Sigmoid colon (tissue), 7 donors: ENCODE measurements around the gene MYO15B. TPM values are rescaled to one million over a fixed set of nuclear protein-coding genes. Genes with fewer than 3 reads are reported as not detected.

Experiments
- DNase-seq: peaks from one replicate; pipeline ENCODE4 v3.0.0-alpha.2; 2019
- H3K27ac ChIP-seq, 4 donors: fragments of 200-600 bp; sonication (generic); one replicate each; pipeline ENCODE4 v1.5.1; 2016 to 2019; ENCODE audit warnings: mild to moderate bottlenecking in 1 of 4
- H3K27me3 ChIP-seq, 3 donors: fragments of 200-600 bp; sonication (generic); one replicate each; pipeline ENCODE4 v1.5.1; 2019; ENCODE audit warnings: mild to moderate bottlenecking in 1 of 3
- H3K36me3 ChIP-seq, 4 donors: fragments of 200-600 bp; sonication (generic); one replicate each; pipeline ENCODE4 v1.5.1; 2016 to 2019
- H3K4me1 ChIP-seq, 4 donors: fragments of 200-600 bp; sonication (generic); one replicate each; pipeline ENCODE4 v1.5.1; 2017 to 2019
- H3K4me3 ChIP-seq, 4 donors: fragments of 200-600 bp; sonication (generic); one replicate each; pipeline ENCODE4 v1.5.1; 2017 to 2019; ENCODE audit warnings: mild to moderate bottlenecking in 2 of 4, moderate library complexity in 1 of 4
- H3K9me3 ChIP-seq, 4 donors: fragments of 200-600 bp in 3 of 4; sonication (generic) in 3 of 4; one replicate each; pipeline versions ENCODE4 v1.5.1 to v1.6.1; 2013 to 2019
- EP300 ChIP-seq, 4 donors: sonication (generic); formaldehyde crosslinking; IDR thresholded peaks; one replicate each; pipeline ENCODE4 v1.6.1; 2017; ENCODE audit warnings: antibody characterized with exemption in 4 of 4
- POLR2A ChIP-seq, 2 donors: fragments of 450-650 bp; IDR thresholded peaks; one replicate each; pipeline ENCODE4 v1.6.1; 2016; ENCODE audit warnings: antibody characterized with exemption in 2 of 2, mild to moderate bottlenecking in 2 of 2, moderate library complexity in 2 of 2
- POLR2AphosphoS5 ChIP-seq, 4 donors: sonication (generic); formaldehyde crosslinking; IDR thresholded peaks; one replicate each; pipeline ENCODE4 v1.6.1; 2017; ENCODE audit warnings: antibody characterized with exemption in 4 of 4
- WGBS, 2 donors: extraction: QIAGEN DNeasy Blood & Tissue Kit; methylation state at CpG; one replicate each; pipeline ENCODE4 v1.1.7; 2013; 5-methylcytosine and 5-hydroxymethylcytosine counted together
- intact Hi-C: fragments of 100-400 bp; cut with DNase I; formaldehyde crosslinking; loops from one replicate; pipeline ENCODE4 v1.15.1; 2023
- polyA plus RNA-seq, 3 donors: library from polyadenylated mRNA; stranded (reverse); fragments of 200-250 nt; gene quantifications; one replicate each; pipeline ENCODE4 v1.2.3, GENCODE V29; 2013
- total RNA-seq, 4 donors: library from RNA; depleted of rRNA; stranded (reverse); fragments of >200 nt; gene quantifications; one replicate each; pipeline ENCODE4 v1.1.0, GENCODE V29; 2016
- TF ChIP-seq, protein P1 (sequence below), 4 experiments: fragments of 450-650 bp in 3 of 4; fragments of 200-600 bp in 1 of 4; IDR thresholded peaks; one replicate each; pipeline ENCODE4 v1.5.1; 2016 to 2019; ENCODE audit warnings: antibody characterized with exemption in 4 of 4, mild to moderate bottlenecking in 3 of 4, moderate library complexity in 2 of 4
- donor health status: healthy with polysubstance abuse.
- donor health status: Bipolar disorder and iron deficiency.
- donor health status: healthy.

The MYO15B gene
- total and polyA plus RNA-seq, 7 donors = 33.1 to 460 (median 117) TPM

DNA sequence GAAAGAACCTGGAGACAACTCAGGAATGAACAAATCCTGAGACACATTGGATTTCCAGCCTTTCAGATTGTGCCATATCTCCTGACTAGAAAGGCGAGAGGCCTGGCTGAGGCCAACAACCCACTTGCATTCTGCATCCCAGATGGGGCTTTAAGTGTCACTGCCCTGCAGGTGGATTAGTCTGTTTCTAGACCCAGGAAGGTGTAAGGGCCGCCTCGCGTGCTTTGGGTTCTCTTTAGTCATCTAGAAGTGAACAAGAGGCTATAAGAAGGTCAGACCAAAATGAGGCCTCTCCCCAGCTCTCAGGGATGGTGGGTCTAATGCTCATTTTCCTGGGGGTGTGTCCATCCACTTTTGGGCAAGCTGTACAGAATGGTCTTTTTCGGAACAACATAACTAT, 84.4 kb downstream of the MYO15B start:
- WGBS, 2 donors = 95 to 97% methylated on average over 5 of the region's 5 CpGs
- no peak for DNase-seq
- intact Hi-C loops = no loop called here
- H3K36me3 ChIP-seq = peaks cover 6 to 74% (median 29%) of the 10 kb centered on the region in 4 donors
- no peaks in the 10 kb centered on the region for H3K9me3 ChIP-seq
- H3K27me3 ChIP-seq = no peaks in the 10 kb centered on the region
- no peak overlapping the region for H3K4me3 ChIP-seq
- H3K27ac ChIP-seq = no peak overlapping the region
- peaks cover 0 to 35% (median 19%) of the 10 kb centered on the region in 4 donors for H3K4me1 ChIP-seq
- TF ChIP-seq POLR2A (IDR thresholded peaks at IDR 0.05) = no peak
- TF ChIP-seq, protein P1, sequence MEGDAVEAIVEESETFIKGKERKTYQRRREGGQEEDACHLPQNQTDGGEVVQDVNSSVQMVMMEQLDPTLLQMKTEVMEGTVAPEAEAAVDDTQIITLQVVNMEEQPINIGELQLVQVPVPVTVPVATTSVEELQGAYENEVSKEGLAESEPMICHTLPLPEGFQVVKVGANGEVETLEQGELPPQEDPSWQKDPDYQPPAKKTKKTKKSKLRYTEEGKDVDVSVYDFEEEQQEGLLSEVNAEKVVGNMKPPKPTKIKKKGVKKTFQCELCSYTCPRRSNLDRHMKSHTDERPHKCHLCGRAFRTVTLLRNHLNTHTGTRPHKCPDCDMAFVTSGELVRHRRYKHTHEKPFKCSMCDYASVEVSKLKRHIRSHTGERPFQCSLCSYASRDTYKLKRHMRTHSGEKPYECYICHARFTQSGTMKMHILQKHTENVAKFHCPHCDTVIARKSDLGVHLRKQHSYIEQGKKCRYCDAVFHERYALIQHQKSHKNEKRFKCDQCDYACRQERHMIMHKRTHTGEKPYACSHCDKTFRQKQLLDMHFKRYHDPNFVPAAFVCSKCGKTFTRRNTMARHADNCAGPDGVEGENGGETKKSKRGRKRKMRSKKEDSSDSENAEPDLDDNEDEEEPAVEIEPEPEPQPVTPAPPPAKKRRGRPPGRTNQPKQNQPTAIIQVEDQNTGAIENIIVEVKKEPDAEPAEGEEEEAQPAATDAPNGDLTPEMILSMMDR (IDR thresholded peaks at IDR 0.05) = no peak
- no peak for TF ChIP-seq EP300 (IDR thresholded peaks at IDR 0.05)
- no peak for TF ChIP-seq POLR2AphosphoS5 (IDR thresholded peaks at IDR 0.05)

DNA sequence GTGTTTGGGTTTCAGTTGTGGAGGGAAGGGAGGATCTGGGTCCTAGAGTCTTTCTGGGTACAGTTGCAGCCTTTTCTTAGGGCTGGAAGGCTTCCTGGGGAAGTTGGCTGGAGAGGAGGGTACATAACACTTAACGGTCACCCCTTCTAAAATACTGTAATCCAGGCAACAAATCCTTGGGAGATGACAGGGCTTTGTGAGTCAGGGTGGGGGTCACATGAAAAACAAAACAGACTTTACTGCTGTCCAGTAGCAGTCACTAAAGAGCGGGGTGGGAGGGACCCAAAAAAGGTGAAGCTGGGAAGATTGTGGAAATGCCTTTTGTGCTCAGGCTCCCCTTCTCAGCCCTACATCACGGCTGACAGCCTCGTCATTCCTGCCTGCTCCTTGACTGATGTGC, 85.9 kb downstream of the MYO15B start:
- Histone ChIP-seq H3K36me3 (peaks cover 10 to 76% (median 29%) of the 10 kb centered on the region in 4 donors), H3K4me1 (peaks cover 0 to 26% (median 9%) of the 10 kb centered on the region in 4 donors), H3K27me3 (no peaks in the 10 kb centered on the region), H3K4me3 (no peak overlapping the region), H3K27ac (no peak overlapping the region), H3K9me3 (no peaks in the 10 kb centered on the region)
- TF ChIP-seq POLR2AphosphoS5 (IDR thresholded peaks at IDR 0.05) = no peak
- TF ChIP-seq POLR2A (IDR thresholded peaks at IDR 0.05) = no peak
- no peak for TF ChIP-seq EP300 (IDR thresholded peaks at IDR 0.05)
- TF ChIP-seq, protein P1 (IDR thresholded peaks at IDR 0.05) = no peak
- intact Hi-C loops = no loop called here
- WGBS, 2 donors = 89% methylated on average over 4 of the region's 4 CpGs
- DNase-seq = no peak

Other genes starting within 250 kb of the MYO15B start
- gene GRB2, start 182.1 kb upstream of the MYO15B start, total RNA-seq = 100 to 1,000 TPM in 1 of 4 donors, 10 to 100 TPM in 3; 75.3 to 103 (median 84.4) TPM
- gene GRB2, start 182.1 kb upstream of the MYO15B start, polyA plus RNA-seq = 10 to 100 TPM; 56.5 to 94.4 (median 77.4) TPM
- gene TMEM94, start 131.2 kb upstream of the MYO15B start, total RNA-seq = 10 to 100 TPM; 15.3 to 74.8 (median 32.4) TPM
- gene TMEM94, start 131.2 kb upstream of the MYO15B start, polyA plus RNA-seq = 10 to 100 TPM in 2 of 3 donors, 1 to 10 TPM in 1; 6.2 to 70.4 (median 22.8) TPM
- gene CASKIN2, start 72.3 kb upstream of the MYO15B start, total RNA-seq = 10 to 100 TPM in 3 of 4 donors, 1 to 10 TPM in 1; 10.0 to 14.7 (median 10.2) TPM
- 10 to 100 TPM in 1 of 3 donors, 1 to 10 TPM in 2; 4.8 to 12.9 (median 7.4) TPM for gene CASKIN2, start 72.3 kb upstream of the MYO15B start, polyA plus RNA-seq
- gene TSEN54, start 71.3 kb upstream of the MYO15B start, total RNA-seq = 10 to 100 TPM; 11.1 to 25.3 (median 21.3) TPM
- gene TSEN54, start 71.3 kb upstream of the MYO15B start, polyA plus RNA-seq = 10 to 100 TPM; 32.4 to 43.7 (median 35.6) TPM
- 1 to 10 TPM; 1.4 to 5.0 (median 3.4) TPM for gene LLGL2, start 62.1 kb upstream of the MYO15B start, total RNA-seq
- gene LLGL2, start 62.1 kb upstream of the MYO15B start, polyA plus RNA-seq = 100 to 1,000 TPM; 197 to 299 (median 294) TPM
- 1 to 10 TPM in 3 of 4 donors, under 1 TPM in 1; 0.82 to 7.2 (median 3.8) TPM for gene SMIM5, start 45.6 kb downstream of the MYO15B start, total RNA-seq
- gene SMIM5, start 45.6 kb downstream of the MYO15B start, polyA plus RNA-seq = 10 to 100 TPM in 1 of 3 donors, 1 to 10 TPM in 2; 5.5 to 29.6 (median 6.0) TPM
- 10 to 100 TPM in 3 of 4 donors, 1 to 10 TPM in 1; 5.1 to 11.6 (median 11.3) TPM for gene RECQL5, start 79.4 kb downstream of the MYO15B start, total RNA-seq
- 10 to 100 TPM in 2 of 3 donors, 1 to 10 TPM in 1; 9.0 to 30.1 (median 10.2) TPM for gene RECQL5, start 79.4 kb downstream of the MYO15B start, polyA plus RNA-seq
- 10 to 100 TPM; 53.5 to 96.9 (median 63.6) TPM for gene SAP30BP, start 79.5 kb downstream of the MYO15B start, total RNA-seq
- 10 to 100 TPM; 53.2 to 69.3 (median 57.7) TPM for gene SAP30BP, start 79.5 kb downstream of the MYO15B start, polyA plus RNA-seq
- gene ITGB4, start 133.7 kb downstream of the MYO15B start, total RNA-seq = 10 to 100 TPM; 15.1 to 43.2 (median 23.1) TPM
- 100 to 1,000 TPM in 1 of 3 donors, 10 to 100 TPM in 2; 17.8 to 116 (median 25.8) TPM for gene ITGB4, start 133.7 kb downstream of the MYO15B start, polyA plus RNA-seq
- gene GALK1, start 177.4 kb downstream of the MYO15B start, total RNA-seq = 10 to 100 TPM; 17.2 to 24.6 (median 20.3) TPM
- gene GALK1, start 177.4 kb downstream of the MYO15B start, polyA plus RNA-seq = 10 to 100 TPM; 14.3 to 28.2 (median 14.4) TPM
- gene UNK, start 197.0 kb downstream of the MYO15B start, total RNA-seq = 10 to 100 TPM; 18.9 to 29.6 (median 26.4) TPM
- gene UNK, start 197.0 kb downstream of the MYO15B start, polyA plus RNA-seq = 10 to 100 TPM; 12.7 to 24.4 (median 16.8) TPM